BLaER1 treated with 17β-estradiol and CSF1 and Interleukin-3, amounts not matched to agents 10 nM and 100 nM (cell line): ENCODE results near the gene NLN.

Experiments
- H3K27ac ChIP-seq, 11 experiments: shearing (Covaris generic); formaldehyde crosslinking; 2 replicates each; pipeline ENCODE4 v1.8.1; 2022
- H3K27me3 ChIP-seq, 11 experiments: shearing (Covaris generic); formaldehyde crosslinking; 2 replicates each; pipeline ENCODE4 v1.8.1; 2022
- H3K36me3 ChIP-seq, 11 experiments: shearing (Covaris generic); formaldehyde crosslinking; 2 replicates each; pipeline ENCODE4 v1.8.1; 2022
- H3K4me1 ChIP-seq, 10 experiments: shearing (Covaris generic); formaldehyde crosslinking; 2 replicates each; pipeline ENCODE4 v1.8.1; 2022
- H3K4me2 ChIP-seq, 11 experiments: shearing (Covaris generic); formaldehyde crosslinking; 2 replicates each; pipeline ENCODE4 v1.8.1; 2022
- H3K4me3 ChIP-seq, 10 experiments: shearing (Covaris generic); formaldehyde crosslinking; 2 replicates each; pipeline ENCODE4 v1.8.1; 2022
- H3K9ac ChIP-seq, 11 experiments: shearing (Covaris generic); formaldehyde crosslinking; 2 replicates each; pipeline ENCODE4 v1.8.1; 2022
- H3K9me3 ChIP-seq, 11 experiments: shearing (Covaris generic); formaldehyde crosslinking; replicated peaks in 1 of 11; 2 replicates each; pipeline ENCODE4 v1.8.1; 2022
- H4K20me1 ChIP-seq, 11 experiments: shearing (Covaris generic); formaldehyde crosslinking; 2 replicates each; pipeline ENCODE4 v1.8.1; 2022
- Cebpa-rat ChIP-seq, 11 experiments: shearing (Covaris generic); IDR thresholded peaks; 2 replicates each; pipeline ENCODE4 v1.8.1; 2022

The NLN gene

DNA sequence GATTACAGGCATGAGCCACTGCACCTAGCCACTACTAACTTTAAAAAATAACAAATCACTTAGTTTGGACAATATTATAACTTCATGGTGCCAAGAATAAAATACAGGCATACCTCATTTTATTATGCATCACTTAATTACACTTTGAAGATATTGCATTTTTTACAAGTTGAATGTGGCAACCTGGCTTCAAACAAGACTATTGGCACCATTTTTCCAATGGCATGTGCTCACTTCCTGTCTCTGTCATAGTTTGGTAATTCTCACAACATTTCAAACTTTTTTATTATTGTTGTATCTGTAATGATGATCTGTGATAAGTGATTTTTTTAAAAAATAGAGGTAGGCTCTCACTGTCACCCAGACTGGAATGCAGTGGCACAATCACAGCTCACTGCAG, 154.5 kb downstream of the NLN start:
- Histone ChIP-seq H3K4me2 (peak overlapping the region in 2 of 11 experiments; percentile 41 to 47; a peak in 3 of 22 replicates), H3K9me3 (peaks cover 23 to 34% (median 30%) of the 10 kb centered on the region in 11 experiments), H3K27ac (no peak overlapping the region), H3K9ac (no peak overlapping the region), H3K4me1 (peaks cover 0 to 18% (median 0%) of the 10 kb centered on the region in 10 experiments; a peak in 4 of 20 replicates), H3K27me3 (no peaks in the 10 kb centered on the region), H4K20me1 (no peaks in the 10 kb centered on the region), H3K4me3 (no peak overlapping the region), H3K36me3 (no peaks in the 10 kb centered on the region; a peak in 1 of 22 replicates)
- no peak for TF ChIP-seq Cebpa-rat (IDR thresholded peaks at IDR 0.05)

DNA sequence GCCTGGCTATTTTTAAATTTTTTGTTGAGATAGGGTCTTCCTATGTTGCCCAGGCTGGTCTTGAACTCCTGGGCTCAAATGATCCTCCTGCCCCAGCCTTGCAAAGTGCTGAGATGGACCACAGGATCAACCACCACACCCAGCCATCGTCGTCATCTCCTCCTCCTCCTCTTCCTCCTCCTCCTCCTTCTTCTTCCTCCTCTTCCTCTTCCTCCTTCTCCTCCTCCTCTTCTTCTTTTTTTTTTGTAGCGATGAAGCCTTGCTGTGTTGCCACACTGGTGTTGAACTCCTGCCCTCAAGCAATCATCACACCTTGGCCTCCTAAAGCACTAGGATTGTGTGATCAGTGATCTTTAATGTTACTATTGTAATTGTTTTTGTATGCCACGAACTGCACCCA, 155.0 kb downstream of the NLN start:
- Histone ChIP-seq H3K4me1 (peaks cover 0 to 18% (median 0%) of the 10 kb centered on the region in 10 experiments; a peak in 4 of 20 replicates), H3K36me3 (no peaks in the 10 kb centered on the region; a peak in 1 of 22 replicates), H3K4me3 (no peak overlapping the region), H3K9ac (no peak overlapping the region), H3K27ac (no peak overlapping the region), H4K20me1 (no peaks in the 10 kb centered on the region), H3K4me2 (peak overlapping the region in 2 of 11 experiments; percentile 41 to 47; a peak in 4 of 22 replicates), H3K27me3 (no peaks in the 10 kb centered on the region), H3K9me3 (peaks cover 20 to 29% (median 26%) of the 10 kb centered on the region in 11 experiments)
- TF ChIP-seq Cebpa-rat (IDR thresholded peaks at IDR 0.05): no peak
